ENCODE measurements around the gene SLC30A1. TPM values are rescaled to one million over a fixed set of nuclear protein-coding genes. Genes with fewer than 3 reads are reported as not detected.

SLC30A1 gene
- total and polyA plus RNA-seq, 2 experiments from 2014 or later: 23.0 to 46.9 TPM

- no peaks in the 10 kb centered on the region for H3K36me3 ChIP-seq (ENCODE audit: low read depth)
- no peaks in the 10 kb centered on the region for H3F3A ChIP-seq (ENCODE audit: insufficient read depth)
- 67 to 69% methylated on average over 5 of the region's 5 CpGs for WGBS, 2 experiments (ENCODE audit: low coverage in 1 of 2, low lambda C conversion rate in 2 of 2, missing lambda C conversion rate in 2 of 2)
- H3K27ac ChIP-seq: no peak overlapping the region
- H3K4me1 ChIP-seq (ENCODE audit: insufficient read depth): no peaks in the 10 kb centered on the region; the same call in 1 of the 2 replicates
- H2AFZ ChIP-seq: no peak overlapping the region
- H3K9me2 ChIP-seq (ENCODE audit: insufficient read depth): no peaks in the 10 kb centered on the region
- H3K4me2 ChIP-seq (ENCODE audit: unreplicated experiment): no peak overlapping the region
- in situ Hi-C loops (cut with MboI): no loop called here
- no peak overlapping the region for H3K9ac ChIP-seq
- no peak overlapping the region for H3K4me3 ChIP-seq
- no peaks in the 10 kb centered on the region for H3K79me2 ChIP-seq (ENCODE audit: insufficient read depth)
- no peak for TF ChIP-seq EZH2phosphoT487 (IDR thresholded peaks at IDR 0.05; ENCODE audit: insufficient read depth, low read depth)
- no peak for DNase-seq
- H3K9me3 ChIP-seq (ENCODE audit: low read depth): no peaks in the 10 kb centered on the region
- no peaks in the 10 kb centered on the region for H3K27me3 ChIP-seq (replicated peaks; ENCODE audit: insufficient read depth)
- H4K20me1 ChIP-seq (ENCODE audit: insufficient read depth): no peaks in the 10 kb centered on the region
Observed at GRCh38 chr1:211534545-211535291, 44.2 kb downstream of the SLC30A1 start.

- H3K36me3 ChIP-seq (ENCODE audit: low read depth): no peaks in the 10 kb centered on the region
- no peaks in the 10 kb centered on the region for H3K9me2 ChIP-seq (ENCODE audit: insufficient read depth)
- H3K4me2 ChIP-seq (ENCODE audit: unreplicated experiment): no peak overlapping the region
- H3K79me2 ChIP-seq (ENCODE audit: insufficient read depth): no peaks in the 10 kb centered on the region
- no peaks in the 10 kb centered on the region for H3K27me3 ChIP-seq (replicated peaks; ENCODE audit: insufficient read depth)
- no peak for TF ChIP-seq EZH2phosphoT487 (IDR thresholded peaks at IDR 0.05; ENCODE audit: insufficient read depth, low read depth)
- no peak for TF ChIP-seq EZH2 (IDR thresholded peaks at IDR 0.05; ENCODE audit: insufficient read depth, poor library complexity, severe bottlenecking)
- no peak overlapping the region for H3K9ac ChIP-seq
- H3K9me3 ChIP-seq (ENCODE audit: low read depth): no peaks in the 10 kb centered on the region
- H2AFZ ChIP-seq: no peak overlapping the region
- H3F3A ChIP-seq (ENCODE audit: insufficient read depth): no peaks in the 10 kb centered on the region
- H3K4me1 ChIP-seq (ENCODE audit: insufficient read depth): no peaks in the 10 kb centered on the region
- no peak overlapping the region for H3K4me3 ChIP-seq
- WGBS, 2 experiments (ENCODE audit: low coverage in 1 of 2, low lambda C conversion rate in 2 of 2, missing lambda C conversion rate in 2 of 2): 76 to 83% methylated on average over 6 of the region's 6 CpGs
- no peaks in the 10 kb centered on the region for H4K20me1 ChIP-seq (ENCODE audit: insufficient read depth)
- no peak for DNase-seq
- H3K27ac ChIP-seq: no peak overlapping the region
- in situ Hi-C loops (cut with MboI): no loop called here
Observed at GRCh38 chr1:211532088-211532444, 46.9 kb downstream of the SLC30A1 start.

- Histone ChIP-seq H3F3A (ENCODE audit: insufficient read depth) (no peaks in the 10 kb centered on the region), H4K20me1 (ENCODE audit: insufficient read depth) (no peaks in the 10 kb centered on the region), H3K27ac (no peak overlapping the region), H3K4me2 (ENCODE audit: unreplicated experiment) (no peak overlapping the region), H3K79me2 (ENCODE audit: insufficient read depth) (no peaks in the 10 kb centered on the region), H3K27me3 (replicated peaks; ENCODE audit: insufficient read depth) (no peaks in the 10 kb centered on the region), H3K4me1 (ENCODE audit: insufficient read depth) (no peaks in the 10 kb centered on the region), H2AFZ (no peak overlapping the region), H3K36me3 (ENCODE audit: low read depth) (no peaks in the 10 kb centered on the region), H3K9me3 (ENCODE audit: low read depth) (no peaks in the 10 kb centered on the region), H3K9ac (no peak overlapping the region), H3K9me2 (ENCODE audit: insufficient read depth) (no peaks in the 10 kb centered on the region), H3K4me3 (no peak overlapping the region)
- in situ Hi-C loops (cut with MboI): no loop called here
- DNase-seq: no peak
- 70 to 77% methylated on average over 15 of the region's 15 CpGs for WGBS, 2 experiments (ENCODE audit: low coverage in 1 of 2, low lambda C conversion rate in 2 of 2, missing lambda C conversion rate in 2 of 2)
- no peak for TF ChIP-seq EZH2phosphoT487 (IDR thresholded peaks at IDR 0.05; ENCODE audit: insufficient read depth, low read depth)
- no peak for TF ChIP-seq EZH2 (IDR thresholded peaks at IDR 0.05; ENCODE audit: insufficient read depth, poor library complexity, severe bottlenecking)
Observed at GRCh38 chr1:211531194-211532087, 47.5 kb downstream of the SLC30A1 start.

GRCh38 chr1:211530102-211530501 is 48.9 kb downstream of the SLC30A1 start:
- TF ChIP-seq EZH2 (IDR thresholded peaks at IDR 0.05; ENCODE audit: insufficient read depth, poor library complexity, severe bottlenecking): no peak
- no peak for TF ChIP-seq EZH2phosphoT487 (IDR thresholded peaks at IDR 0.05; ENCODE audit: insufficient read depth, low read depth)
- no peaks in the 10 kb centered on the region for H3F3A ChIP-seq (ENCODE audit: insufficient read depth)
- H3K4me2 ChIP-seq (ENCODE audit: unreplicated experiment): no peak overlapping the region
- no peaks in the 10 kb centered on the region for H3K79me2 ChIP-seq (ENCODE audit: insufficient read depth)
- no peak for DNase-seq
- no peaks in the 10 kb centered on the region for H3K9me3 ChIP-seq (ENCODE audit: low read depth)
- no peak overlapping the region for H2AFZ ChIP-seq
- 68 to 77% methylated on average over 2 of the region's 2 CpGs for WGBS, 2 experiments (ENCODE audit: low coverage in 1 of 2, low lambda C conversion rate in 2 of 2, missing lambda C conversion rate in 2 of 2)
- no peaks in the 10 kb centered on the region for H3K4me1 ChIP-seq (ENCODE audit: insufficient read depth)
- H3K9ac ChIP-seq: no peak overlapping the region
- H4K20me1 ChIP-seq (ENCODE audit: insufficient read depth): no peaks in the 10 kb centered on the region
- H3K27me3 ChIP-seq (replicated peaks; ENCODE audit: insufficient read depth): no peaks in the 10 kb centered on the region
- in situ Hi-C loops (cut with MboI): no loop called here
- H3K9me2 ChIP-seq (ENCODE audit: insufficient read depth): no peaks in the 10 kb centered on the region
- no peaks in the 10 kb centered on the region for H3K36me3 ChIP-seq (ENCODE audit: low read depth)
- no peak overlapping the region for H3K27ac ChIP-seq
- H3K4me3 ChIP-seq: no peak overlapping the region
